ENCODE results near the gene PCDHGB7. TPM values are rescaled to one million over a fixed set of nuclear protein-coding genes. Genes with fewer than 3 reads are reported as not detected.

Gene PCDHGB7
- total RNA-seq (2022; extraction: Qiagen RNA extraction; ENCODE audit: low read depth) = 0.05 to 0.11 TPM (median 0.07 TPM) in 5 replicates

GRCh38 chr5:141417494-141418172 is at the start of gene PCDHGB7:
Gene PCDHGB7 (plus strand): TSS chr5:141417677. CDS start chr5:141417860, 183 bp downstream.

GRCh38 chr5:141369994-141370848 is 47.3 kb upstream of the PCDHGB7 start, which contains the start of gene PCDHGB3:
Gene PCDHGB3 (plus strand): TSS chr5:141370242. CDS start chr5:141370395, 153 bp downstream.

GRCh38 chr5:141373673-141374317 is 43.7 kb upstream of the PCDHGB7 start, which contains the start of gene PCDHGA6:
Gene PCDHGA6 (plus strand): TSS chr5:141373891. CDS start chr5:141374084, 193 bp downstream.

DNA sequence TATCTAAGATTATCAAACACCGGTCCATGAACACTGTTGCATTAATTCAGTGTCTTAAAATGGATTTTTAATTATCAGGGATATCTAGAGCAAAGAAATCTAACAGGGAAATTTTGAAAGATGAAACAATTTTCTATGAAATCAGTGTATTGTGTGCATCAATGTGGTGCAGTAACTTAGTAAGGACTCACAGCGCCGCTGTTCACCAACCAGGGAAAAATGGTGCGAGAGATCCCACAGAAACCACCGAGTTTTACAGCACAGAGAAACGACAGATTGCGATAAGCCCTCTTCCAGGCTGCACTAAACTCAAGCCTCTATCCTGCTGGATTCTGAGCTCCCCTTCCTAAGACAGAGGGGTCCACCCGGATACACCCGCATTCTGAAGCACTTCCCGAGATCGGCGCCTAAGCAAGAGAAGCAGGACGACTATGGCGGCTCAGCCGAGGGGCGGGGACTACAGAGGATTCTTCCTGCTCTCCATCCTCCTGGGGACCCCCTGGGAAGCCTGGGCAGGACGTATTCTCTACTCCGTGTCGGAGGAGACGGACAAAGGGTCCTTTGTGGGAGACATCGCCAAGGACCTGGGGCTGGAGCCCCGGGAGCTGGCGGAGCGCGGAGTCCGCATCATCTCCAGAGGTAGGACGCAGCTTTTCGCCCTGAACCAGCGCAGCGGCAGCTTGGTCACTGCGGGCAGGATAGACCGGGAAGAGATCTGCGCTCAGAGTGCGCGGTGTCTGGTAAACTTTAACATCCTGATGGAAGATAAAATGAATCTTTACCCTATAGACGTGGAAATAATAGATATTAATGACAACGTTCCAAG is 34.8 kb upstream of the PCDHGB7 start, which contains the start of gene PCDHGA7:
Gene PCDHGA7, plus strand, starts transcription at position 274 of the 826 bp plus-strand sequence. Its CDS starts 158 bp downstream, at position 432.

GRCh38 chr5:141387557-141388311 is 29.7 kb upstream of the PCDHGB7 start, which contains the start of gene PCDHGB4:
Gene PCDHGB4 (plus strand): TSS chr5:141387698. CDS start chr5:141387885, 187 bp downstream.

GRCh38 chr5:141392429-141393198 is 24.9 kb upstream of the PCDHGB7 start, which contains the start of gene PCDHGA8:
Gene PCDHGA8 (plus strand): TSS chr5:141392633. CDS start chr5:141392814, 181 bp downstream.

DNA sequence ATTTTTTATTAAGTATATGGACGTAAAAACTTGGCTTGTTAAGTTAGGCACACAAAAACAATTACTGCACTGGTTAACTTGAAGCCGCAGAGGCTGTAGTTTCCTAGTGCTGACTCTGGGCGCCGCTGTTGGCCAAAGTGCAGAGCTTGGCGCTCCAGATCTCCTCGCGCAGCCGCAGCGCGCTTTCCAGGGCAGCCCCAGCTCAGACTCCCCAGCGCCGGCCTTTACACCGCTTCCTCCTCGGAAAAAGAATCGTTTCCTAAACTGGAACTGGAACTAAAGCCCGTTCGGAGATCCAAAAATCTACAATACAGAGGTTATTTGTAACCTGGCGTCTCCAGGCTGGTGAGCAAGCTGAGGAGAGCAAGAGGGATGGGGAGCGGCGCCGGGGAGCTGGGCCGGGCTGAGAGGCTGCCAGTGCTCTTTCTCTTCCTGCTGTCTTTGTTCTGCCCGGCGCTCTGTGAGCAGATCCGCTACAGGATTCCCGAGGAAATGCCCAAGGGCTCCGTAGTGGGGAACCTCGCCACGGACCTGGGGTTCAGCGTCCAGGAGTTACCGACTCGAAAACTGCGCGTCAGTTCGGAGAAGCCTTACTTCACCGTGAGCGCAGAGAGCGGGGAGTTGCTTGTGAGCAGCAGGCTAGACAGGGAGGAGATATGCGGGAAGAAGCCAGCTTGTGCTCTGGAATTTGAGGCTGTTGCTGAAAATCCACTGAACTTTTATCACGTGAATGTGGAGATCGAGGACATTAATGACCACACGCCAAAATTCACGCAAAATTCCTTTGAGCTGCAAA is 19.5 kb upstream of the PCDHGB7 start, which contains the start of gene PCDHGB5:
Gene PCDHGB5, plus strand, starts transcription at position 192 of the 796 bp plus-strand sequence. Its CDS starts 181 bp downstream, at position 373.

GRCh38 chr5:141402553-141403243 is 14.8 kb upstream of the PCDHGB7 start, which contains the start of gene PCDHGA9:
Gene PCDHGA9 (plus strand): TSS chr5:141402778. CDS start chr5:141402953, 175 bp downstream.

DNA sequence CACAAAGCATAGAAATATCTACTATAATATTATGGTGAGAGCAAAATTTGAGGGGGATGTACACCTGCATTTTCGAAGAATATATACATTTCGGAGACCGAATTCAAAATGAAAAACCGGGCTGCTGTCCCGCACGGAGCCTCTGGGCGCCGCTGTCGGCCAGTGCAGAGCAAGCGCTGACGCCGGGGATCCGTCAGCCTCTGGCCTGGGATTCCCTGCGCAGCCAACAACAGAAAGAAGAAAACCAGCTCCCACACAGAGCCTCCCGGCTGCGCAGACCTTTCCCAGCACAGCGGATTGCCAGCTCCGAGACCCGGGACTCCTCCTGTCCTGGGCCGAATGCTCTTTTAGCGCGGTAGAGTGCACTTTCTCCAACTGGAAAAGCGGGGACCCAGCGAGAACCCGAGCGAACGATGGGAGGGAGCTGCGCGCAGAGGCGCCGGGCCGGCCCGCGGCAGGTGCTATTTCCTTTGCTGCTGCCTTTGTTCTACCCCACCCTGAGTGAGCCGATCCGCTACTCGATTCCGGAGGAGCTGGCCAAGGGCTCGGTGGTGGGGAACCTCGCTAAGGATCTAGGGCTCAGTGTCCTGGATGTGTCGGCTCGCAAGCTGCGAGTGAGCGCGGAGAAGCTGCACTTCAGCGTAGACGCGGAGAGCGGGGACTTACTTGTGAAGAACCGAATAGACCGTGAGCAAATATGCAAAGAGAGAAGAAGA is 9.5 kb upstream of the PCDHGB7 start, which contains the start of gene PCDHGB6:
Gene PCDHGB6, plus strand, starts transcription at position 232 of the 716 bp plus-strand sequence. Its CDS starts 182 bp downstream, at position 414.

GRCh38 chr5:141412854-141413539 is 4.5 kb upstream of the PCDHGB7 start, which contains the start of gene PCDHGA10:
Gene PCDHGA10 (plus strand): TSS chr5:141412987. CDS start chr5:141413176, 189 bp downstream.

GRCh38 chr5:141420855-141421488 is 3.5 kb downstream of the PCDHGB7 start, which contains the start of gene PCDHGA11:
Gene PCDHGA11 (plus strand): TSS chr5:141421051. CDS start chr5:141421228, 177 bp downstream.

GRCh38 chr5:141430332-141431113 is 13.0 kb downstream of the PCDHGB7 start, which contains the start of gene PCDHGA12:
Gene PCDHGA12 (plus strand): TSS chr5:141430507. CDS start chr5:141430760, 253 bp downstream.

Measured in A549 treated with RU486 at 1 μM for 4 hours (cell line).